Adrenal gland (tissue), 5 donors: ENCODE results near the gene OPCML.

Source experiments
- CTCF ChIP-seq, 6 experiments: fragments of 450-650 bp in 4 of 6; fragments of 200-600 bp in 2 of 6; sonication (generic) in 1 of 6; IDR thresholded peaks; 1 replicate in 5 of 6; 2 replicates in 1 of 6; pipeline versions ENCODE4 v1.5.1 to v1.8.0; 2016 to 2021; ENCODE audit warnings: antibody characterized with exemption in 6 of 6, mild to moderate bottlenecking in 2 of 6, moderate library complexity in 1 of 6
- POLR2A ChIP-seq, 2 donors: fragments of 450-650 bp; IDR thresholded peaks; one replicate each; pipeline ENCODE4 v1.6.1; 2017; ENCODE audit warnings: antibody characterized with exemption in 2 of 2, mild to moderate bottlenecking in 2 of 2, moderate library complexity in 1 of 2
- donor health status: DM: no; HTN: no; CAD: no.

- no peak for TF ChIP-seq CTCF (IDR thresholded peaks at IDR 0.05)
- TF ChIP-seq POLR2A (IDR thresholded peaks at IDR 0.05): no peak
Observed at GRCh38 chr11:132448334-132448995, 1083.8 kb downstream of the OPCML start.
